ENCODE measurements around the gene HAO1. TPM values are rescaled to one million over a fixed set of nuclear protein-coding genes. Genes with fewer than 3 reads are reported as not detected.
"Not testable (repeated sequence)": the region's sequence is repeated elsewhere in the genome, so short reads cannot be mapped to it uniquely, and the experiment has no call there.

The HAO1 gene
- total RNA-seq, 1 donor from 2014 or later: not detected

- no peak for DNase-seq (ENCODE audit: extremely low read depth, low read depth, low spot score)
Measured at GRCh38 chr20:7858734-7859250, 81.5 kb downstream of the HAO1 start.

- peak; percentile 75 for DNase-seq (ENCODE audit: extremely low read depth, low read depth, low spot score)
Measured at GRCh38 chr20:7856756-7857155, 83.5 kb downstream of the HAO1 start.

DNA sequence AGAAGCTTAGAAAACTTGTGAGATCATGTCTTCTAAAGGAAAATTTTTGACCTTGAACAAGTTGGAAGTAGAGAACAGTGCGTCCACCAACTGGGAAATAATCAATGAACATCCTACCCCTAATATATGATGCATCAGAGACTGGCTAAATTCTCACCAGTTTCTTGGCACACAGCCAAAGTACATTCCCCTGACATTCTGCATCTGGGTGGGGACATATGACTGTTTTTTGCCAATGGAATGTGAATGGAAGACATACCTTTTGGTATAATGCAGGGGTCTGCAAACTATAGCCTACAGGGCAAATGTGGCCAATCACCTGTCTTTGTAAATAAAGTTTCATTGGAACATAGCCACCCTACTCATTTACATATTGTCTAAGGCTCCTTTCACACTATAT lies 84.7 kb downstream of the HAO1 start:
- no peak for DNase-seq (ENCODE audit: extremely low read depth, low read depth, low spot score)

DNA sequence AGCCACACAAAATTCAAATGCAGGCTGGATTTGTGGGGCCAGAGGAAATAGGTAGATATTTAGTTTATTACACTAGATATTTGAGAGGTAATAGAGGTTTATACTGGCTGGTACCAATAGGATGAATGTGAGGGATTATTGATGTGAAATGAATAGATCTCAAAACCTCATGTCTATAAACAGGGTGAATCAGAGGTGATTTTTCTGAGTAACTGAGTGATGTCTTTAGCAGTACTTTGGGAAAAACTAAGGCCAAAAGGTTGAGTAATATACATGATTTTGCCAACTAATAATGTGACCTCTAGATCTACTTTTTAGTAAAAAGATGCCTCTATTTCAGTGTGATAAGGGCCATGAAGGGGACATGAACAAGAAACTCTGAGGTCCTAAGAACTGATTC lies 86.8 kb downstream of the HAO1 start:
- no peak for DNase-seq (ENCODE audit: extremely low read depth, low read depth, low spot score)

DNA sequence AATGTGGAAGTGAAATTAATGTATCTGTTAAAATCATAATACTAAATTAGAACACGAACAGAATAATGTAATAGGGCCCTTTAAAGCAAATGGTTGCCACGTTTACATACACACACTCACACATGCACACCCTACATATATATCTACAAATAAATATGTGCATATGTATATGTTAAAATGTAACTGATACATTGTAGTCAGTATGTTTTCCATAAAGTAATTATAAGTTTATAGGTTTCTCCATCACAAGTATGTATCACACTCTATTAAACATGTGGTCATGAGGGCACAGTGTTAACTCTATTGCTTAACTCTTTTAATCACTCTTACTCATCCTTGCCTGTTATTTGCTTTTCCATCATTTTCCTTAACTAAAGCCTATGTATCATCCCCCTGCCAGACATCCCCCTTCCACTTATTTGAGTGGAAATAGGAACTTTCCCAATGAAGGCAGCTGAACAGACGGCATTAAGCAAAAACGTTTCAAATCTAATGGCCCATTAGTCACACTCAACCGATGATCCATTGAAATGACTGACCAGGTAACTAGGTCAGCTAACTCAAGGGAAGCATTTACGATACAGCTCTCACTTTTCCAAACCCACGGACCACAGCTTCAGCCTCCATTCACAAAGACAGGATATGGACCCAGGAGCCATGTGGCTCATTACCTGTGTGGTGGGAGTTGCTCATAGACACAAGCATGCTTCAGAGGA lies 89.3 kb downstream of the HAO1 start:
- DNase-seq (ENCODE audit: extremely low read depth, low read depth, low spot score): no peak

GRCh38 chr20:7849675-7850074 lies 90.6 kb downstream of the HAO1 start:
- no peak for DNase-seq (ENCODE audit: extremely low read depth, low read depth, low spot score)

- DNase-seq (ENCODE audit: extremely low read depth, low read depth, low spot score): no peak
Measured at GRCh38 chr20:7848351-7848750, 91.9 kb downstream of the HAO1 start.

- DNase-seq (ENCODE audit: extremely low read depth, low read depth, low spot score): no peak
Measured at GRCh38 chr20:7843613-7844012, 96.6 kb downstream of the HAO1 start.

DNA sequence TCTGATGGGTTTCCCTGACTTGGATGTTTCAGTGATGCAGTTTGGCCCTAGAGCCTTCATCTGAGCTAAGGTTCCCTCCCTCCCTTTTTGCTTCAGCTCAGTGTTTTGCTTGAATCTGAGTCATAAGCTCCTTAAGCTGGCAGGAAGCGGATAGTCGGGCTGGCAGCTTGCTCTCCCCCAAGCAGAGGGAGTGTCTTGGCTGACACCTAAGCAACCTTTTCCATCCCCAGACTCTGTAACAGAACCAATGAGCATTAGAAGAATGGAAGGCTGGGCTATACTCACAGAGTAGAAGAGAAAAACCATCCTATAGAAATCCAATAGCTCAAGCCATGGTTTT lies 98.3 kb downstream of the HAO1 start:
- DNase-seq (ENCODE audit: extremely low read depth, low read depth, low spot score): peak; percentile 75

DNA sequence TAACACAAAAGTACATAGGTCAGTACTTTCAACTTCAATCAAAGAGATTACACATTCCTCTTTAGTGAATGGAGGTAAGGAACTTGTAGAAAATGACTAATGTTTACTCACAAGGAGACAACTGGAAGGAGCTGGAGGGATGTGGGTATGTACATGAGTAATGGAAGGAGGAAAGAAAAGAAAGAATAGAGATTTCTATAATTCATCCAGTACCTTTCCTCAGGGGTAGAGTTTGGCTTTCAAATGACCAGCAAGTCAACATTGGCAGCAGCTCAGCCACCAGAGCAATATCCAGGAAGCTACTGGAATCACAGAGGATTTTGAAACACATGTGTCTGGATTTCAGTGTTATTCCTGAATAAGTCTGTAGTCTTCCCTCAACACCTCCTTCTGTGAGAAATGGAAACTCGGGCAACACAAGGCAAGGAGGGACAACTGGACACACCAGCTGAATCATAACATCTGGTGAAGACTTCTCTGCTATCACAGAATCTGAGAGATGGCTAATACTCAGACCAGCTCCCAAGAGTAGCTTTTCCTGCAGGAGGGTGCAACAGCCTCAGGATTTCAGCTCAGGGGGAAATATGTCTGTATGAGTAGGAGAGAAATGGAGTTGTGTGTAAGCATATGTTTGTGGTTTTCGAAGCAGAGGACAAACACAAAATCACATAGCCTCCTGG lies 98.8 kb downstream of the HAO1 start:
- no peak for DNase-seq (ENCODE audit: extremely low read depth, low read depth, low spot score)

DNA sequence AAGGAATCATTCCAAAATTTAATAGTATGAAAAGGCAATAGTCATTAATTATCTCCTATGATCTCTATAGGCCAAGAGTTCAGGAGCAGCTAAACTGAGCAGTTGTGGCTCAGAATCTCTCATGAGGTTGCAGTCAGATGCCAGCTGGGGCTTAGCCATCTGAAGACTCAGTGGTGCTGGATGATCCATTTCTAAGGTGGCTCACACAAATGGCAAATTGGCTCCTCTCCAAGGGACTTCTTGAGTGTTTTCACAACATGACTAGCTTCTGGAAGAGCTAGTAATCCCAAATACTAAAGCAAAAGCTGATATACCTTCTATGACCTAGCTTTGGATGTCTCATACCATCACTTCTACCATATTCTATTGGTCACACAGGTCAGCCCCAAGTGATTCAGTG lies 104.2 kb downstream of the HAO1 start:
- DNase-seq (ENCODE audit: extremely low read depth, low read depth, low spot score): no peak

DNA sequence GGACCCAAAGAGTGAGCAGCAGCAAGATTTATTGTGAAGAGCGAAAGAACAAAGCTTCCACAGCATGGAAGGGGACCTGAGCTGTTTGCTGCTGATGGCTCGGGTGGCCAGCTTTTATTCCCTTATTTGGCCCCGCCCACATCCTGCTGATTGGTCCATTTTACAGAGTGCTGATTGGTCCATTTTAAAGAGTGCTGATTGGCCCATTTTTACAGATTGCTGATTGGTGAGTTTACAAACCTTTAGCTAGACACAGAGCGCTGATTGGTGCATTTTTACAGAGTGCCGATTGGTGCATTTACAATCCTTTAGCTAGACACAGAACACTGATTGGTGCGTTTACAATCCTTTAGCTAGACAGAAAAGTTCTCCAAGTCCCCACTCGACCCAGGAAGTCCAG lies 105.8 kb downstream of the HAO1 start:
- DNase-seq (ENCODE audit: extremely low read depth, low read depth, low spot score): not testable (repeated sequence)

Other genes starting within 250 kb of the HAO1 start
- gene TMX4, start 79.3 kb upstream of the HAO1 start, total RNA-seq: 19.6 and 21.8 TPM in 2 replicates
- 15.5 and 24.4 TPM in 2 replicates for gene PLCB1, start 191.8 kb upstream of the HAO1 start, total RNA-seq

All from glomerular endothelial cell (primary cell).